Trophoblast cell (in vitro differentiated cells and primary cell): ENCODE data around the gene NKPD1.

Experiments used
- DNase-seq, 2 donors: peaks; one replicate each; pipeline ENCODE4 v3.0.0-alpha.2; 2016
- H2AFZ ChIP-seq: 2 replicates; pipeline ENCODE4 v1.6.1; 2013; ENCODE audit warnings: low read length, moderate library complexity, mild to moderate bottlenecking; ENCODE audit not compliant: insufficient read depth, poor library complexity
- H2AK5ac ChIP-seq: 2 replicates; pipeline ENCODE4 v1.6.1; 2013; ENCODE audit warnings: mild to moderate bottlenecking, low read length
- H2BK120ac ChIP-seq: 2 replicates; pipeline ENCODE4 v1.6.1; 2013; ENCODE audit warnings: low read length, mild to moderate bottlenecking, moderate library complexity; ENCODE audit not compliant: insufficient read depth, poor library complexity
- H2BK12ac ChIP-seq: 2 replicates; pipeline ENCODE4 v1.6.1; 2013; ENCODE audit warnings: mild to moderate bottlenecking, low read length, moderate library complexity
- H2BK5ac ChIP-seq: 2 replicates; pipeline ENCODE4 v1.6.1; 2013; ENCODE audit warnings: low read length, low read depth, moderate library complexity, mild to moderate bottlenecking; ENCODE audit not compliant: poor library complexity
- H3K14ac ChIP-seq: 2 replicates; pipeline ENCODE4 v1.6.1; 2013; ENCODE audit warnings: mild to moderate bottlenecking, low read length
- H3K18ac ChIP-seq: 2 replicates; pipeline ENCODE4 v1.6.1; 2013; ENCODE audit warnings: mild to moderate bottlenecking, low read length
- H3K23ac ChIP-seq: 2 replicates; pipeline ENCODE4 v1.6.1; 2013; ENCODE audit warnings: low read length
- H3K27ac ChIP-seq: 2 replicates; pipeline ENCODE4 v1.5.1; 2013; ENCODE audit warnings: low read depth, mild to moderate bottlenecking, inconsistent platforms, low read length, moderate library complexity
- H3K27me3 ChIP-seq: 2 replicates; pipeline ENCODE4 v1.6.1; 2013; ENCODE audit warnings: inconsistent platforms, mild to moderate bottlenecking, low read length, moderate library complexity; ENCODE audit not compliant: insufficient read depth
- H3K36me3 ChIP-seq, 2 experiments: 1 replicate in 1 of 2; 2 replicates in 1 of 2; pipeline ENCODE4 v1.6.1; 2013; ENCODE audit warnings: low read length in 2 of 2, mild to moderate bottlenecking in 2 of 2, moderate library complexity in 1 of 2; ENCODE audit not compliant: insufficient read depth in 2 of 2, control insufficient read depth in 1 of 2
- H3K4ac ChIP-seq: 2 replicates; pipeline ENCODE4 v1.6.1; 2013; ENCODE audit warnings: low read depth, mild to moderate bottlenecking, low read length, moderate library complexity
- H3K4me1 ChIP-seq, 2 experiments: 1 replicate in 1 of 2; 2 replicates in 1 of 2; pipeline ENCODE4 v1.6.1; 2013; ENCODE audit warnings: low read length in 2 of 2, mild to moderate bottlenecking in 2 of 2, moderate library complexity in 1 of 2; ENCODE audit not compliant: insufficient read depth in 2 of 2, control insufficient read depth in 1 of 2
- H3K4me2 ChIP-seq: 2 replicates; pipeline ENCODE4 v1.6.1; 2013; ENCODE audit warnings: inconsistent platforms, mild to moderate bottlenecking, low read length, moderate library complexity
- H3K4me3 ChIP-seq: 2 replicates; pipeline ENCODE4 v1.5.1; 2013; ENCODE audit warnings: mild to moderate bottlenecking, low read depth, low read length, inconsistent platforms
- H3K79me1 ChIP-seq: one replicate; pipeline ENCODE4 v1.6.1; 2013; ENCODE audit warnings: low read length
- H3K79me2 ChIP-seq: 2 replicates; pipeline ENCODE4 v1.6.1; 2013; ENCODE audit warnings: low read length, mild to moderate bottlenecking; ENCODE audit not compliant: control insufficient read depth, insufficient read depth, poor library complexity
- H3K9ac ChIP-seq: 2 replicates; pipeline ENCODE4 v1.6.1; 2013; ENCODE audit warnings: mild to moderate bottlenecking, low read length
- H3K9me3 ChIP-seq: 2 replicates; pipeline ENCODE4 v1.6.1; 2013; ENCODE audit warnings: low read depth, mild to moderate bottlenecking, control low read depth, inconsistent platforms, low read length; ENCODE audit not compliant: insufficient read depth
- H4K12ac ChIP-seq: 2 replicates; pipeline ENCODE4 v1.6.1; 2013; ENCODE audit warnings: low read depth, mild to moderate bottlenecking, low read length, moderate library complexity
- H4K8ac ChIP-seq: 2 replicates; pipeline ENCODE4 v1.6.1; 2013; ENCODE audit warnings: low read depth, mild to moderate bottlenecking, low read length, moderate library complexity
- H4K91ac ChIP-seq: one replicate; pipeline ENCODE4 v1.6.1; 2013; ENCODE audit warnings: low read depth, mild to moderate bottlenecking, low read length, moderate library complexity
- WGBS: extraction: QIAGEN DNeasy Blood & Tissue Kit; methylation state at CpG from one replicate; pipeline ENCODE4 v1.1.7; 2013; ENCODE audit warnings: missing lambda C conversion rate; ENCODE audit not compliant: insufficient read length, insufficient coverage; ENCODE audit errors: extremely low coverage; 5-methylcytosine and 5-hydroxymethylcytosine counted together

NKPD1 gene

DNA sequence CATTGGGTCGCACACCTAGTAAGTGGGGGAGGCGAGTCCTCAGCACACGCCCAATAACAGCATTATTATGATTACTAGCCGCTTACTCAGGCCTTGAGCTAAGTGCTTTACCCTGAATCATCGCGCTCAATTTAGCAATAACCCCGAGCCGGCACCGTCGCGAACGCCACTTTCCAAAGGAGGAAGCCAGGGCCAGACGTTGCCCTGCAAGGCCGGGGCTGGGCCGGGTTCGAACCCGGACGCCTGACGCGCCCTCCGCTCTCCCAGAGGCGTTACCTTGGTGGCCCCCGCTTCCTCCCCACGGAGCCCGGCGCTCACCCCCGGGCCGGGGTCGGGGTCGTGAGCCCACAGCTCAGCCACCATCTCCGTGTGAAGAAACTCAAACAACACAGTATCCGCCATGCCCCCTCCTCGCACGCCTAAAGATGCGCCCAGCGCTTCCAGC is 17.1 kb upstream of the NKPD1 start, which contains the start of gene TRAPPC6A:
TRAPPC6A (minus strand) TSS at position 421 of the 445 bp plus-strand sequence; CDS start at position 402, 19 bp downstream.
- H3K9ac ChIP-seq = peak within 1 kb of the TSS; percentile 82
- peak; percentile 84 to 93 for DNase-seq
- peaks cover 14% of the 10 kb centered on the region for H3K79me1 ChIP-seq
- H3K4me2 ChIP-seq = peak within 1 kb of the TSS; percentile 78
- peak within 1 kb of the TSS; percentile 89 for H4K8ac ChIP-seq
- H4K12ac ChIP-seq = peak within 1 kb of the TSS; percentile 74
- H4K91ac ChIP-seq = peak within 1 kb of the TSS; percentile 76
- no peak within 1 kb of the TSS for H3K23ac ChIP-seq
- peak within 1 kb of the TSS; percentile 76 for H3K4ac ChIP-seq
- peak within 1 kb of the TSS; percentile 90 for H3K4me3 ChIP-seq
- WGBS = no CpG with 5 or more reads among the region's 36 CpGs
- peaks cover 6 to 7% of the 10 kb centered on the region in 2 experiments for H3K4me1 ChIP-seq
- no peaks in the 10 kb centered on the region for H3K27me3 ChIP-seq
- no peaks in the 10 kb centered on the region for H3K36me3 ChIP-seq
- H2AK5ac ChIP-seq = peak within 1 kb of the TSS; percentile 38
- H3K9me3 ChIP-seq = no peaks in the 10 kb centered on the region
- peak within 1 kb of the TSS; percentile 79 for H2BK5ac ChIP-seq
- H3K79me2 ChIP-seq = peaks cover 12% of the 10 kb centered on the region
- peak within 1 kb of the TSS; percentile 77 for H2BK120ac ChIP-seq
- peak within 1 kb of the TSS; percentile 95 for H2AFZ ChIP-seq
- peak within 1 kb of the TSS; percentile 81 for H3K14ac ChIP-seq
- H3K27ac ChIP-seq = peak within 1 kb of the TSS; percentile 59
- no peak within 1 kb of the TSS for H2BK12ac ChIP-seq
- peak within 1 kb of the TSS; percentile 86 for H3K18ac ChIP-seq

DNA sequence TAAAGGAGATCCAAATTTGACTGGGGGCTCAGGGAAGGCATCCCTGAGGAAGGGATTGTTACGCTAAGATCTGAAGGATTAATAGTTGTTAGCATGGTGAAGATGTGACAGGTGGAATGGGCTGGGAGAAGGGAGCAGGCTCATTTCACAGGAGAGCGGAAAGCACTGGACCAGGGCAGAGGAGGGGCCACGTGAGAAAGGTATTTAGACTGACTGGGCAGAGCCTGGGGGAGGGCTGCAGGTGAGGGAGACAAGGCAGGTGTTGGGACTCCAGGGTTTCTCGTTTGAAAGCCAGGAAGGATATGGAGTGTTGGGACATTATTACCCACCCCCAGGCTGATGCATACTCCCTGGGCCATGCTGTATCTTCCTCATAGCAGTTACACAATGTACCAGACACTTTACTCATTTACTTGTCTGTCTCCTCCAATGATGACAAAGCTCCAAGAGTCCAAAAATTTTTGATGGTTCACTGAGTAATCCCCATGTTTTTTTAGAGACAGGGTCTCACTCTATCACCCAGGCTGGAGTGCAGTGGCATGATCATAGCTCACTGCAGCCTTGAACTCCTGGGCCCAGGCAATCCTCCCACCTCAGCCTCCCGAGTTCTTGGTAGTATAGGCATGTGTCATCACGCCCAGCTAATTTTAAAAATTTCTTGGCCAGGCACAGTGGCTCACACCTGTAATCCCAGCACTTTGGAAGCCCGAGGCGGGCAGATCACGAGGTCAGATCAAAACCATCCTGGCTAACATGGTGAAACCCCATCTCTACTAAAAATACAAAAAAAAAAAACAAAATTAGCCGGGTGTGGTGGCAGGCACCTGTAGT is 14.9 kb upstream of the NKPD1 start:
- H3K14ac ChIP-seq = no peak overlapping the region
- H4K91ac ChIP-seq = no peak overlapping the region
- no peak overlapping the region for H2AFZ ChIP-seq
- no peaks in the 10 kb centered on the region for H3K9me3 ChIP-seq
- no peak overlapping the region for H3K23ac ChIP-seq
- H3K36me3 ChIP-seq = no peaks in the 10 kb centered on the region
- H3K18ac ChIP-seq = no peak overlapping the region
- H2AK5ac ChIP-seq = no peak overlapping the region
- peaks cover 6 to 7% of the 10 kb centered on the region in 2 experiments for H3K4me1 ChIP-seq
- no peak overlapping the region for H3K9ac ChIP-seq
- no peak overlapping the region for H2BK12ac ChIP-seq
- no peak overlapping the region for H3K4ac ChIP-seq
- H4K12ac ChIP-seq = no peak overlapping the region
- no peak overlapping the region for H3K27ac ChIP-seq
- no CpG with 5 or more reads among the region's 10 CpGs for WGBS
- no peak overlapping the region for H3K4me3 ChIP-seq
- peaks cover 11% of the 10 kb centered on the region for H3K79me2 ChIP-seq
- H3K27me3 ChIP-seq = no peaks in the 10 kb centered on the region
- peaks cover 14% of the 10 kb centered on the region for H3K79me1 ChIP-seq
- no peak overlapping the region for H3K4me2 ChIP-seq
- H2BK120ac ChIP-seq = no peak overlapping the region
- no peak overlapping the region for H2BK5ac ChIP-seq
- no peak overlapping the region for H4K8ac ChIP-seq
- peak; percentile 52 to 81 for DNase-seq

DNA sequence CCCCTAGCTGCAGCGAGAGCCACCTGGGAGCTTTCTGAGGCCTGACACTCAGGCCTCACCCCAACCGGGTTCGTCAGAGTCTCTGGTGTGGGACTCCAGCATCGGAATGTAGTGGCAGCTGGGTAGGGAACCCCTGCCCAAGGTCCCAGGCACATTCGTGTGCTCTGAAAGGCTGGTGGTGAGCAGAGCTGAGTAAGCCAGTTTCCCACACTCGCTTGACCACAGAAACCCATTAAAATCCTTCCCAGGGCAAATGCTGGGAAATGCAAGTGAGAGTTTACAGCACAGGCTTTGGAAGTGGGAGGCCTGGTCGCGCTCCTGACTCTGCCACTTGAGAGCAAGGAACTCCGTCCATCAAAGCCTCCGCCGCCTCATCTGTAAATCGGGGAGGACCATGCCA is 13.0 kb upstream of the NKPD1 start:
- DNase-seq = no peak
- no peak overlapping the region for H3K9ac ChIP-seq
- peaks cover 5% of the 10 kb centered on the region for H3K79me1 ChIP-seq
- no peak overlapping the region for H2BK120ac ChIP-seq
- H3K4me3 ChIP-seq = no peak overlapping the region
- H3K14ac ChIP-seq = no peak overlapping the region
- H4K91ac ChIP-seq = no peak overlapping the region
- no peaks in the 10 kb centered on the region for H3K27me3 ChIP-seq
- no peak overlapping the region for H4K8ac ChIP-seq
- H3K36me3 ChIP-seq = no peaks in the 10 kb centered on the region
- no peaks in the 10 kb centered on the region for H3K4me1 ChIP-seq
- no peak overlapping the region for H2AFZ ChIP-seq
- no CpG with 5 or more reads among the region's 12 CpGs for WGBS
- no peak overlapping the region for H4K12ac ChIP-seq
- no peak overlapping the region for H3K18ac ChIP-seq
- no peak overlapping the region for H2AK5ac ChIP-seq
- peaks cover 2% of the 10 kb centered on the region for H3K79me2 ChIP-seq
- no peak overlapping the region for H2BK12ac ChIP-seq
- no peak overlapping the region for H2BK5ac ChIP-seq
- no peak overlapping the region for H3K4me2 ChIP-seq
- no peak overlapping the region for H3K27ac ChIP-seq
- H3K4ac ChIP-seq = no peak overlapping the region
- no peak overlapping the region for H3K23ac ChIP-seq
- H3K9me3 ChIP-seq = peaks cover 2% of the 10 kb centered on the region

DNA sequence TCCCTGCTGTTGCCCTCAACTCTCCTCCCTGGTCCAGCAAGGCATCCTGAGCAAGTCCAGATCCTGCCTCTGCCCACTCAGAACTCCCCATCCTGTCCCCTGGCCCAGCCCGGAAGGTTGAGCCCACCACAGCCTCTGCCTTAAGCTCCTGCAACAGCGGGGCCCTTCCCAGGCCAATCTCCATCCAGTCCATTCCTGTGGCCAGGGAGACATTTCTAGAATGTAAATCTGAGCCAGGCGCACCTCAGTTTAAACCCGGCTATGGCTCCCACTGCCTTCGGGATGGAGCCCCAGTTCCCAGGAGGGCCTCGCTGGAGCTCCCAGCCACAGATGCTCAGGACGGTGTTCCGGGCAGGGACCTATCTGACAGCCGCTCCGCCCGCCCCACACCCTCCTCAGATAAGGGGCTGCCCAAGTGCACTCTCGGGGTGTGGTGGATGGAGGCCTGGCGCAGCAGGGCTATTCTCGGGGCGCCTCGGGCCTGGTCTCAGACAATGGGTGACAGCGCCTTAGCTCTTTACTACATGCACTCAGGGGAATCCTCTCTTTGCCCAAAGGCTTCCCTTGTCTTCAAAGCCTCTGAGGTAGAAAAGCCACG is 11.9 kb upstream of the NKPD1 start:
- H2AK5ac ChIP-seq = no peak overlapping the region
- H4K91ac ChIP-seq = no peak overlapping the region
- H3K27ac ChIP-seq = no peak overlapping the region
- no CpG with 5 or more reads among the region's 18 CpGs for WGBS
- no peaks in the 10 kb centered on the region for H3K79me1 ChIP-seq
- H3K36me3 ChIP-seq = no peaks in the 10 kb centered on the region
- H2AFZ ChIP-seq = no peak overlapping the region
- no peak overlapping the region for H3K18ac ChIP-seq
- peaks cover 2% of the 10 kb centered on the region for H3K9me3 ChIP-seq
- no peak overlapping the region for H3K4me2 ChIP-seq
- no peak overlapping the region for H2BK5ac ChIP-seq
- H3K4ac ChIP-seq = no peak overlapping the region
- DNase-seq = no peak
- H4K8ac ChIP-seq = no peak overlapping the region
- no peak overlapping the region for H3K14ac ChIP-seq
- H2BK120ac ChIP-seq = no peak overlapping the region
- no peaks in the 10 kb centered on the region for H3K27me3 ChIP-seq
- no peak overlapping the region for H3K23ac ChIP-seq
- no peak overlapping the region for H3K9ac ChIP-seq
- H3K4me1 ChIP-seq = no peaks in the 10 kb centered on the region
- H4K12ac ChIP-seq = no peak overlapping the region
- no peak overlapping the region for H2BK12ac ChIP-seq
- H3K4me3 ChIP-seq = no peak overlapping the region
- no peaks in the 10 kb centered on the region for H3K79me2 ChIP-seq
